GM21528 (cell line): Measurements from ENCODE around the gene ITPRID2.

Source experiments
- ATAC-seq: cut with Tn5 transposase; IDR thresholded peaks from one replicate; pipeline ENCODE4 v1.9.1; 2021; ENCODE audit warnings: mild to moderate bottlenecking, moderate library complexity; ENCODE audit not compliant: unreplicated experiment, low FRiP score

Gene ITPRID2

GRCh38 chr2:181891258-181891965 is at the start of gene ITPRID2:
Gene ITPRID2, plus strand, starts transcription at chr2:181891730. Its CDS starts 337 bp downstream, at chr2:181892067.
- ATAC-seq = peak; percentile 92

- no peak for ATAC-seq
Measured at GRCh38 chr2:181844551-181845290, 46.8 kb upstream of the ITPRID2 start.

GRCh38 chr2:181846399-181847197 is 44.9 kb upstream of the ITPRID2 start:
- no peak for ATAC-seq

- no peak for ATAC-seq
Measured at GRCh38 chr2:181847198-181847556, 44.4 kb upstream of the ITPRID2 start.

GRCh38 chr2:181847702-181848101 is 43.8 kb upstream of the ITPRID2 start:
- no peak for ATAC-seq

GRCh38 chr2:181848261-181848886 is 43.2 kb upstream of the ITPRID2 start:
- ATAC-seq = no peak

GRCh38 chr2:181849601-181850000 is 41.9 kb upstream of the ITPRID2 start:
- no peak for ATAC-seq

- ATAC-seq = no peak
Measured at GRCh38 chr2:181850936-181851560, 40.5 kb upstream of the ITPRID2 start.

- ATAC-seq = no peak
Measured at GRCh38 chr2:181851726-181852125, 39.8 kb upstream of the ITPRID2 start.

GRCh38 chr2:181853696-181854095 is 37.8 kb upstream of the ITPRID2 start:
- ATAC-seq = no peak

GRCh38 chr2:181857483-181857882 is 34.0 kb upstream of the ITPRID2 start:
- no peak for ATAC-seq

- ATAC-seq = no peak
Measured at GRCh38 chr2:181858600-181858999, 32.9 kb upstream of the ITPRID2 start.

- ATAC-seq = no peak
Measured at GRCh38 chr2:181859123-181859522, 32.4 kb upstream of the ITPRID2 start.

- ATAC-seq = no peak
Measured at GRCh38 chr2:181859803-181860202, 31.7 kb upstream of the ITPRID2 start.

- no peak for ATAC-seq
Measured at GRCh38 chr2:181861379-181861778, 30.2 kb upstream of the ITPRID2 start.

- ATAC-seq = no peak
Measured at GRCh38 chr2:181862583-181863281, 28.8 kb upstream of the ITPRID2 start.

GRCh38 chr2:181872178-181872577 is 19.4 kb upstream of the ITPRID2 start:
- no peak for ATAC-seq

GRCh38 chr2:181876614-181877063 is 14.9 kb upstream of the ITPRID2 start:
- no peak for ATAC-seq

- ATAC-seq = no peak
Measured at GRCh38 chr2:181877181-181877664, 14.3 kb upstream of the ITPRID2 start.
